ENCODE measurements around the gene CCNG2. TPM values are rescaled to one million over a fixed set of nuclear protein-coding genes. Genes with fewer than 3 reads are reported as not detected.

Gene CCNG2
- total and polyA plus RNA-seq, 2 of the 13 experiments (the other 11 are each of a cell fraction or from before 2014, with no cell fraction given), result 3.9 to 11.5 TPM

- TF ChIP-seq PRDM15 (CRISPR knock-in tag; IDR thresholded peaks at IDR 0.05), result no peak
- no peak for TF ChIP-seq NKX3-1 (CRISPR knock-in tag; IDR thresholded peaks at IDR 0.05)
- no peak for TF ChIP-seq MLLT10 (CRISPR knock-in tag; IDR thresholded peaks at IDR 0.05)
- no peak for TF ChIP-seq HNF4G (IDR thresholded peaks at IDR 0.05; ENCODE audit: borderline replicate concordance, low read depth, low read length)
- TF ChIP-seq HNF4G (CRISPR knock-in tag; IDR thresholded peaks at IDR 0.05; ENCODE audit: borderline replicate concordance, low read depth), result no peak
- TF ChIP-seq SP2 (CRISPR knock-in tag; IDR thresholded peaks at IDR 0.05), result no peak
- no peak for TF ChIP-seq ESRRA (CRISPR knock-in tag; IDR thresholded peaks at IDR 0.05; ENCODE audit: low read depth)
- no peak for TF ChIP-seq CENPBD1 (CRISPR knock-in tag; IDR thresholded peaks at IDR 0.05; ENCODE audit: borderline replicate concordance, low read depth)
- no peak for TF ChIP-seq ARNT2 (CRISPR knock-in tag; IDR thresholded peaks at IDR 0.05; ENCODE audit: low read depth)
- TF ChIP-seq PAXIP1 (CRISPR knock-in tag; conservative IDR thresholded peaks at IDR 0.05), result no peak
- no peak for TF ChIP-seq PITX1 (CRISPR knock-in tag; IDR thresholded peaks at IDR 0.05)
- no peak for TF ChIP-seq PREB (CRISPR knock-in tag; IDR thresholded peaks at IDR 0.05)
Measured at GRCh38 chr4:77184974-77185373, 28.0 kb downstream of the CCNG2 start (continued).

Data from HepG2 (cell line).